Sigmoid colon (tissue), 3 donors: Measurements from ENCODE around the gene LTA.

ENCODE experiments used
- POLR2A ChIP-seq, 2 donors: fragments of 450-650 bp; IDR thresholded peaks; one replicate each; pipeline ENCODE4 v1.6.1; 2016; ENCODE audit warnings: antibody characterized with exemption in 2 of 2, mild to moderate bottlenecking in 2 of 2, moderate library complexity in 2 of 2
- TF ChIP-seq, protein P1 (sequence below), 4 experiments: fragments of 450-650 bp in 3 of 4; fragments of 200-600 bp in 1 of 4; IDR thresholded peaks; one replicate each; pipeline ENCODE4 v1.5.1; 2016 to 2019; ENCODE audit warnings: antibody characterized with exemption in 4 of 4, mild to moderate bottlenecking in 3 of 4, moderate library complexity in 2 of 4

DNA sequence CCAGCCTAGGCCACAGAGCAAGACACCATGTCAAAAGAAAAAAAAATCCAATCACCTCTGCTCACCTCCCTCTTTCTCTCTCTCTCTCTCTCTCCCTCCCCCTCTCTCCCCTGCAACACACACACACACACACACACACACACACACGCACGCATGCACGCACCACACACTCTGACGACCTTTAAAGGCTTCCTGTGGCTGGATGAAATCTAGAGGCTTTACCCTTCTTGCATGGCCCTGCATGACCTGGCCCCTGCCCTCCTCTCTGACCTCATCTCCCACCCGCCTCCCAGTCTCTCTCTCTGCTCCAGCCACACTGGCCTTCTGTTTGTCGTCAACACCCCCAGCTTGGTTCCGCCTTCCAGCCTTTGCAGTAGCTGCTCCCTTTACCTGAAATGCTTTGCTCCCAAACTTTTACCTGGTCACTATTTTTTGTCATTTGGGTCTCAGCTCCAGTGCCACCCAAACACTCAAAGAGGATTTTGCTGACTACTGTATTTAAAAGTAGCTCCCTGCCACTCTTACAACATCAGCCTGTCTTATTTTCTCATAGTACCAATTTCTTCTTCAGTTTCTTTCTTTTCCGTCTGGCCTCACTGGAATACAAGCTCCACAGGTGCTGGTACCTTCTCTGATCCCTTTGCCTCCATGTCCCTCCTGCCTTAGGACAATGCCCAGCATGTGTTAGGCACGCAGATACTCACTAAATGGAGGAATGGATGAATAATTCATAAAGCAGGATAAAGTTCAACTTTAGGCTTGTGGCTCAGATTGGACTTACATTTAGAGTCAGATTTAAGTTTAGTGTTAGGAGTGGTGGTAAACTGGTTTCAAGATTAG lies 4.3 kb upstream of the LTA start:
- TF ChIP-seq, protein P1, sequence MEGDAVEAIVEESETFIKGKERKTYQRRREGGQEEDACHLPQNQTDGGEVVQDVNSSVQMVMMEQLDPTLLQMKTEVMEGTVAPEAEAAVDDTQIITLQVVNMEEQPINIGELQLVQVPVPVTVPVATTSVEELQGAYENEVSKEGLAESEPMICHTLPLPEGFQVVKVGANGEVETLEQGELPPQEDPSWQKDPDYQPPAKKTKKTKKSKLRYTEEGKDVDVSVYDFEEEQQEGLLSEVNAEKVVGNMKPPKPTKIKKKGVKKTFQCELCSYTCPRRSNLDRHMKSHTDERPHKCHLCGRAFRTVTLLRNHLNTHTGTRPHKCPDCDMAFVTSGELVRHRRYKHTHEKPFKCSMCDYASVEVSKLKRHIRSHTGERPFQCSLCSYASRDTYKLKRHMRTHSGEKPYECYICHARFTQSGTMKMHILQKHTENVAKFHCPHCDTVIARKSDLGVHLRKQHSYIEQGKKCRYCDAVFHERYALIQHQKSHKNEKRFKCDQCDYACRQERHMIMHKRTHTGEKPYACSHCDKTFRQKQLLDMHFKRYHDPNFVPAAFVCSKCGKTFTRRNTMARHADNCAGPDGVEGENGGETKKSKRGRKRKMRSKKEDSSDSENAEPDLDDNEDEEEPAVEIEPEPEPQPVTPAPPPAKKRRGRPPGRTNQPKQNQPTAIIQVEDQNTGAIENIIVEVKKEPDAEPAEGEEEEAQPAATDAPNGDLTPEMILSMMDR (IDR thresholded peaks at IDR 0.05): no peak
- no peak for TF ChIP-seq POLR2A (IDR thresholded peaks at IDR 0.05)
